Esophagus mucosa (tissue), 1 donor: ENCODE data around the gene ACVR1B. TPM values are rescaled to one million over a fixed set of nuclear protein-coding genes. Genes with fewer than 3 reads are reported as not detected.
"Not testable (repeated sequence)": the region's sequence is repeated elsewhere in the genome, so short reads cannot be mapped to it uniquely, and the experiment has no call there.

ENCODE experiments used
- ATAC-seq: fragments of 200-7000 bp; cut with Tn5 transposase; one replicate; pipeline ENCODE4 v1.9.1; 2020
- total RNA-seq: library from RNA; stranded (reverse); gene quantifications from one replicate; pipeline ENCODE4 v1.2.4, GENCODE V29; 2023
- donor health status: DM: yes; HTN: yes; CAD: no.

Gene ACVR1B
- total RNA-seq, 1 donor from 2014 or later = 19.2 TPM

DNA sequence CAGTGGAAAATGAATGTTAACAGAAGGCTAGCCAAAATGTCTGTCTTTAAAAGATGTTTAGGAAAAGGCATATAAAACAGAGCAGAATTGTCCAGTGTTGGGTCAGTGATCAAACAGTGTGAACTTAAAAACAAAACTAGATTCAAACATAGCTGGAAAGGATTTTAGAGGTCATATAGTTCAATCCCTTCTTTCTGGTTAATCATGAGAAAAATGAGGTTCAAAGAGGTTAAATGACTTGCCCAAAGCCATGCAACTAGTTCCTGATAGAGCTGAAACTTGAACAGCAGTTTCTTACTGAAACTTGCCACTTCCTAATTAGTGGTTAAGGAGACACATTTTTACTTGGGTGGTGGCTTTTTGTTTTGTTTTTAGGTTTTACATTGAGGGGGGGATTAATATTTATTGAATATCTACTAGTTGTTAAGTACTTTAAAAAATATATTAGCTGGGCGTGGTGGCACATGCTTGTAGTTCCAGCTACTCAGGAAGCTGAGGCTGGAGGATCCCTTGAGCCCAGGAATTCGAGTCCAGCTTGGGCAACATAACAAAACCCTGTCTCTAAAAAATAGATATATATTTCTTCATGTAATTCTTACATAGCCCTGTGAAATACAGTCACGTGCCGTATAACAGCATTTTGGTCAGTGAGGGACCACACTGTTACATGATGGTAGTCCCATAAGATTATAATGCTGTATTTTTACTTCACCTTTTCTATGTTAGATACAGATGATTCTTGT, 20.4 kb downstream of the ACVR1B start:
- ATAC-seq = no peak

DNA sequence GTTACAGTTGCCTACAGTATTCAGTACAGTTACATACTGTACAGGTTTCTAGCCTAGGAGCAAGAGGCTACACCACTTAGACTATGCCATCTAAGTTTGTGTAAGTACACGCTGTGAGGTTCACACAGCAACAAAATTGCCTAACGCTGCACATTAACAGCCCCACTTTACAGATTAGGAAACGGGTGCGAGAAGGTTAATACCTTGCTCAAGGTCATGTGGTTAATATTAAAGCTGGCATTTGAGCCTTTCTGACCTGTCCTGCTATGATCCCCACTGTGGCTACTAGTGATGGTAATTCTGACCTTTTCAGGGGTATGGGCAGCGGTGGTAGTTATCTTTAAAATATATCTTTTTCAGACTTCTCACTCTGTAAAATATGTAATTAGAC, 20.9 kb downstream of the ACVR1B start:
- peak; percentile 2 for ATAC-seq

DNA sequence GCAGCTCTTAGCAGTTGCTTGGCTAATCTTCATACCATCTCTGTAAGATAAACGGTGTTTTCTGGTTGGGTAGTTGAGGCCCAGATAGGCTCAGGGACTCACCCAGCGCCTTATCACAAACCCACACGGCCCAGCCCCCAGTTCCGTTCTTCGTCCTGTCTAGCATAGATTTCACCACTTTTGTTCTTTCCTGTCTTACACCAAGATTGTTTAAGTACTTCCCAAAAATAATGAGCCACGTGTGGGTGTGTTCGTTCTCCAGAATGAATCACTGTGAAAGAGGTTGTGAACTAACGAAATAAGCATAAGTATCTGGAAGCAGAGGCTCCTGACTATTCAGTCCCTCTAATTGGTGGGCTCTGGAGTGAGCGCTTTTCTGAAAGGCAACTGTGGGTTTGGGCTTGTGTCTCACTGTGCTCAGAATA, 21.4 kb downstream of the ACVR1B start:
- peak; percentile 59 for ATAC-seq

DNA sequence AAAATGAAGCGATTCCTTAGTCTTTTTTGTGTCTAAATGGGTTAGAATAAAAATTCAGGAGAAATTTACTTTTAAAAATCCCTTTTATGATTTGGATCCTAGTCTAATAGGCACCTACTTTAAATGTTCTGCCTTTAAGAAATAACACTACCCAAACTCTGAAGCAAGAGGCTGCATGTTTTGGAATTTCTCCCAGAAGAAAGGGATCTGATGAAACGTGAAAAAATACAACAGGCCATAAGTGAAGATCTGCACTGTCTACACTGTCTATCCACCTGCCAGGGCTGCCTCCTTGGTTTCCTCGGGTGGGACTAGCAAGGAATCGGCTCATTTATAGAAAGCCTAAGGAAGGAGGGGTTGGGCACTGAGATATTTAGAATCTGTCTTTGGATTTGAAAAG, 22.1 kb downstream of the ACVR1B start:
- ATAC-seq = no peak

DNA sequence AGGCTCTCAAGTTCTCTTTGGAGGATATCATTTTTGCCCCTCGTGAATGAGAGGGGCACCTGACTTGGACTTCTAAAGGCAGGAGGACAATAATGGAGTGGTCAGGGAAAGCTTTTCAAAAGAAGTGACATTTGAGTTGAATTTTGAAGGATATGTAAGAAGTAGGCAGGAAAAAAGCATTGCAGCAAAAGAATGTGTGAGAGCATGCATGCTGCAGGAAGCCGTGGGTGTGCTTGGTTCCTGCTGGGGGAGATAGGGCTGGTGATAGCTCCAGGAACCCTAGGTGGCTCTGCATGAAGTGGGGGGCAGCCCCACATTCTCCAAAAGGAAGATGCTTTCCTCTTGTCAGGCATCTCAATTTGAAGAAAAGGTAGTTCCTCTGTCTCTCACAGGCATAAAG, 23.1 kb downstream of the ACVR1B start:
- no peak for ATAC-seq

DNA sequence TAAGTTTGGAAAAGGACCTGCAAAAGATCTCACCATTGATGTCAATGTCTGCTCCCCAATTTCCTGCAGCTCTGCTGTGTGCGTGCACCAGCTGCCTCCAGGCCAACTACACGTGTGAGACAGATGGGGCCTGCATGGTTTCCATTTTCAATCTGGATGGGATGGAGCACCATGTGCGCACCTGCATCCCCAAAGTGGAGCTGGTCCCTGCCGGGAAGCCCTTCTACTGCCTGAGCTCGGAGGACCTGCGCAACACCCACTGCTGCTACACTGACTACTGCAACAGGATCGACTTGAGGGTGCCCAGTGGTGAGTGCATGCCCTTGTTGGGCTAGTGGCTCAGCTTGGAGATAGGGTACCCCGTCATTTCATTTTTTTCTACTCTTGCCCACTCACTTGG, 23.7 kb downstream of the ACVR1B start:
- ATAC-seq = no peak

DNA sequence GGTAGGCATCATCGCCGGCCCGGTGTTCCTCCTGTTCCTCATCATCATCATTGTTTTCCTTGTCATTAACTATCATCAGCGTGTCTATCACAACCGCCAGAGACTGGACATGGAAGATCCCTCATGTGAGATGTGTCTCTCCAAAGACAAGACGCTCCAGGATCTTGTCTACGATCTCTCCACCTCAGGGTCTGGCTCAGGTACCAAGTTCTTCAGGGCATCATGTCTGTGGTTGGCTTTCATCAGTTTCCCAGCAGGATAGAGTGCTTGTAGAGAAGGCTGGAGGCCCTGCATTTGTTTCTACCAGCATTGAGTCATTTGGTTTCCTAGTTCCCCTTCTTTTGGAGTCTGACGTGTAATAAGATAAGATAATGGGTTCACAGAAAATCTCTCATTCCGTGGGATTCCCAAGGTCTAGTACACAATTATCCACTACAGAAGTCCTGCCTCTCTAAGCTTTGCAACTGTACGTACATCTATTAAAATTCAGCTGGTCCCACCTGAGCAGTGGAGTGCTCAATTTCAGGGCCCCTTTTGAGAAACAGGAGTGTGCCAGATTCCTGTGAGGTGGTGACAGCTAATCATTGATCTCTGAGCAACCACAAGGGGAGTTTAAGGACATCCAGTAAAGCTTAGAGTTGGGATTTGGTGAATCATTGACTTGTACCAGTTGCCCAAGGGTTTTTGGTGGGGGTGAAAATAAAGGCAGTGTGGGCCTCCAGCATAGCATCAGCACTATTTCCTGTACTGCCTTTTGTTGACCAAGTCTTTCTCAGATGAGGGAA, 25.1 kb downstream of the ACVR1B start:
- no peak for ATAC-seq

DNA sequence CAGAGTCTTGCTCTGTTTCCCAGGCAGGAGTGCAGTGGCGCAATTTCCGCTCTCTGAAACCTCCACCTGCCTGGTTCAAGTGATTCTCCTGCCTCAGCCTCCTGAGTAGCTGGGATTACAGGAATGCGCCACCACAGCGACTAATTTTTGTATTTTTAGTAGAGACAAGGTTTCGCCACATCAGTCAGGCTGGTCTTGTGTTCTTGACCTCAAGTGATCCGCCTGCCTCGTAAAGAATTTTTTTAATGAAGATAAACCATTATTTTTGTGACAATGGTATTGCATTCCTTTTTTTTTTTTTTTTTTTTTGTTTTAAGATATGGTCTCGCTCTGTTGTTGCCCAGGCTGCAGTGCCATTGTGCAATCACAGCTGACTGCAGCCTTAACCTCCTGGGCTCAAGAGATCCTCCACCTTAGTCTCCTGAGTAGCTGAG, 25.8 kb downstream of the ACVR1B start:
- ATAC-seq = no peak

DNA sequence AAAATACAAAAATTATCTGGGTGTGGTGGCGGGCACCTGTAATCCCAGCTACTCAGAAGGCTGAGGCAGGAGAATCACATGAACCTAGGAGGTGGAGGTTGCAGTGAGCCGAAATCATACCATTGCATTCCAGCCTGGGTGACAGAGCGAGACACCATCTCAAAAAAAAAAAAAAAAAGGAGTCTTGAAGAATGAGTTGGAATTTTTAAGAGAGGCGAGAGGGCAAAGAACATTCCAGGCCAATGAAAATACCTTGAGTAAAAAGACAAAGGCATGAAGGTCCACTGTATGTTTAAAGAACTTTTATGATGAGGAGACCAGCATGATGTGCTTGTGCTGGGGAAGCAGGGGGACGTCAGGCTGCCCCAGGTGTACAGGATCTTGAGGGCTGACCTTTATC, 27.8 kb downstream of the ACVR1B start:
- not testable (repeated sequence) for ATAC-seq

DNA sequence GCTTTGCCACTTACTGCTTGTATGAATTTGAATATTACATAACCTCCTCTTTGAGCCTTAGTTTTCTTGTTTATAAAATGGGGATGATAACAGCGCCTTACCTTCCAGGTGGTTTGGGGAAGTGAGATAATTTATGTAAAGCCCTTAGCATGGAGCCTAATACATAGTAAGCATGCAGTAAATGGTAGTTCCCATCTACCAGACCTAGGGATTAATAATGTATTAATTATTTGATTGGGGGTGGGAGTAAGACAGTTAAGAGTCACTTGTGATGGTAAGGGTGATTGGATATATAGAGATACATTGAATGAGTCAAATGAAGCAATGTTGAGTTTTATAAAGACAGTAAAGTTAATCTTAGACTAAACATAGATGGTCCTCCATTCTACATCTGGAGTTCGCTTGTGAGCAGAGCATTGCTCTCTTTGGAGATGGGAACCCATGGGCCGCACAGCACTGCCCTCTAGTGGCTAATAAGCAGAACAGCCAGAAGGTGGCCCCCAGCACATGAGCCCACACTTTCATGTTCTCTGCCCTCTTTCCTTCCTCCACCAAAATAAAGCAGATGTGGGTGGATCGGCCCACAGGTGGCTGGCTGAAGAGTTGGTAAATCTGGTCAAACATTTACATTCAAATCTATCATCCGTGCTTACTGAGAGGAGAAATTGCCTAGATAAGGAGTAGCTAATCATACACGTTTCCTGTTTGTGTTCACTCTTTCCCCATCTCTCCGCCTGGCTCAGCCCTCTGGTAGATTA, 28.7 kb downstream of the ACVR1B start:
- peak; percentile 86 for ATAC-seq

DNA sequence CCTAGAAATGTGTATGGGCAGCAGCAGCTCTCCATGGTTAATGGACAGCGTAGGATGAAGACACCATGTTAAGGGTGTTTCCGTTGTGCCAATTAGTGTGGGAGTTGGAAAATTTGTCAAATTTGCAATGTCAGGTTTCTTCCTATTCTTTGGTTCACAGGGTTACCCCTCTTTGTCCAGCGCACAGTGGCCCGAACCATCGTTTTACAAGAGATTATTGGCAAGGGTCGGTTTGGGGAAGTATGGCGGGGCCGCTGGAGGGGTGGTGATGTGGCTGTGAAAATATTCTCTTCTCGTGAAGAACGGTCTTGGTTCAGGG, 29.3 kb downstream of the ACVR1B start:
- ATAC-seq = no peak

DNA sequence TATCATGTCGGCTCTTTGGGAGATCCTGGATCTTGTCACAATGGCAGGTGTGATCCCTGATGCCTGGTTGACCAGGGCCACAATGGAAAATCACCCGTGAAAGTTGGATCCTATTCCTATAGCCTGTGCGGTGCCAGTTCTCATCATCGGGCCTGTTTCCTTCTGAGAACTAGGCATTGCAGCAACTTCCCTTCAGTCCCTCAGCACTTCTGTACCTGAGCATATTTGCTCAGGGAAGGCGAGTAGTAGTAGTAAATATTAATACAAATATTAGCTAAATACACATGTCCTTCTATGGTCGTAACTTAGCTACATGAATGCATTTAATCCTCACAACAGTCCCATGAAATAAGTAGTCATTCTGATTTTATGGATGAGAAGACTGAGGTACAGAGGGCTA, 33.2 kb downstream of the ACVR1B start:
- no peak for ATAC-seq

DNA sequence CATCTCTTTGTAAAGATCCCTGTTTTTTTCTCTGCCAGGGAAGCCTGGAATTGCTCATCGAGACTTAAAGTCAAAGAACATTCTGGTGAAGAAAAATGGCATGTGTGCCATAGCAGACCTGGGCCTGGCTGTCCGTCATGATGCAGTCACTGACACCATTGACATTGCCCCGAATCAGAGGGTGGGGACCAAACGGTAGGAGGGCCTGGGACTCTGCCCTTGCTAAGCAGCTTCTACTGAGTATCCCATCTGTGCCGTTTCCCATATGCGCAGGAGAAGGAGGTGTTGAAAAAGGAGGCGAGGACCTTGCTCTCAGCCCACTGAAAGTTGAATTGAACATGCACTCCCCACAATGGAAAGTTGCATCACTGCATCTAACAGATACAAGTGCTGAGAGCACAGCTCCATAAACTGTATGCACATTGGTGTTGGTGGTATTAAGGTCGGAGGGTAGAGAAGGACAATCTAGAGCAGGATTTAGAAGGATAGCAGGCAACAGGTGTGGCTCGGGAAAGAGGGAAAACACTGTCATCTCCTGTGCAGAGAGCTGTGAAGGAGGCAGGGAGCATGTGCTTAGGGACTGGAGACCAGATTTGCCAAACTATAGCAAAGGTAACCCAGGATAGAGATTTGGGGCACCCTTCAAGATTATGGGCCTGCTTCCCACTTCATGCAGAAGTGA, 33.8 kb downstream of the ACVR1B start:
- ATAC-seq = no peak

DNA sequence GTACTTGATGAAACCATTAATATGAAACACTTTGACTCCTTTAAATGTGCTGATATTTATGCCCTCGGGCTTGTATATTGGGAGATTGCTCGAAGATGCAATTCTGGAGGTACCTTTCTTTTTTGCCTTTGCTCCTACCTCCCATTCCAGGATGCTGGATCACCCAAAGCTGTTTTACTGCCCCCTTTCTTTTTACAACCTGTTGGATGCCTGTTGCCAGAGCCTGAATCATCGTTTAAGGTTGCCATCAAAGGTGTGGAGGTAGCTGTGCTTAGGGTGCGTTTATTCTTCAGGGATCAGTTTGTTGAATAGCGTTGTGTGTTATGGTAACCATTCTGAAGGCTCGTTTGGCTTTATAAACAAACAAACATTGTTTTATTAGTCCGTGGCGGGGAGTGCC, 35.3 kb downstream of the ACVR1B start:
- no peak for ATAC-seq

DNA sequence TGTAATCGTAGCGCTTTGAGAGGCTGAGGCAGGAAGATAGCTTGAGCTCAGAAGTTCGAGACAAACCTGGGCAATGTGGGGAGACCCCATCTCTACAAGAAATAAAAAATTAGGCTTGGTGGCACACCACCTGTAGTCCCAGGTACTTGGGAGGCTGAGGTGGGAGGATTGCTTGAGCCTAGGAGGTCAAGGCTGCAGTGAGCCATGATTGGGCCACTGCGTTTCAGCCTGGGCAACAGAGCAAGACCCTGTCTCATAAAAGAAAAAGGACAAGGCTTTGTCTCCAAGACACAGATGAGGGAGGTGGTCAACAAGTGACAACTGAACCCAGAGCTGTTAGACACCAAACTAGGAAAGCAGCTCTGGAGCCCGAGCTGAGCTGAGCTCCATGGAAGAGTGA, 40.7 kb downstream of the ACVR1B start:
- ATAC-seq = no peak

DNA sequence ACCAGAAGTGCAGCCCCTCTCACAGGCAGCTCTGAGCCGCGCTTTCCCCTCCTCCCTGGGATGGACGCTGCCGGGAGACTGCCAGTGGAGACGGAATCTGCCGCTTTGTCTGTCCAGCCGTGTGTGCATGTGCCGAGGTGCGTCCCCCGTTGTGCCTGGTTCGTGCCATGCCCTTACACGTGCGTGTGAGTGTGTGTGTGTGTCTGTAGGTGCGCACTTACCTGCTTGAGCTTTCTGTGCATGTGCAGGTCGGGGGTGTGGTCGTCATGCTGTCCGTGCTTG, 43.0 kb downstream of the ACVR1B start:
- no peak for ATAC-seq

DNA sequence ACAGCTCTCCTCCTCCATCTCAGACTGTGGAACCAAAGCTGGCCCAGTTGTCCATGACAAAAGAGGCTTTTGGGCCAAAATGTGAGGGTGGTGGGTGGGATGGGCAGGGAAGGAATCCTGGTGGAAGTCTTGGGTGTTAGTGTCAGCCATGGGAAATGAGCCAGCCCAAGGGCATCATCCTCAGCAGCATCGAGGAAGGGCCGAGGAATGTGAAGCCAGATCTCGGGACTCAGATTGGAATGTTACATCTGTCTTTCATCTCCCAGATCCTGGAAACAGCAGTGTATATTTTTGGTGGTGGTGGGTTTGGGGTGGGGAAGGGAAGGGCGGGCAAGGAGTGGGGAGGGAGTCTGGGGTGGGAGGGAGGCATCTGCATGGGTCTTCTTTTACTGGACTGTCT, 43.5 kb downstream of the ACVR1B start:
- ATAC-seq = no peak

DNA sequence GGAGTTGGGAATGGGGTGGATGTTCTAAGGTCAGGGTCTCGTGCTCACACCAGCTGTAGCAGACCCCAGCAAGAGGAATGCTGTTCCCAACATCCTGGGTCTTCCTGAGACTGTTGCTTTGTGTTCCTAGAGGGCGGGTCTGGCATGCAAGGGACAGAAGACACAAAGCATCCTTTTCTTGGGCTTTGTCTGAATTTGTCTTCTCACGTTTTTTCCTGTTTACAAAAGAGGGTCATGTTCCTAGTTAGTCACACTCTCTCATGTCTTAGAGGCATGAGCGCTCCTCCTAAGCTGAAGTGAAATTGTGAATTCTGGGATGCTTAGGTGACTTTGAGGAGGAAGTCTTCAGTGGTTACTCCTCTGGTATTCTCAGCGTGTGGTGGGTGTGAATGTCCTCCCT, 45.6 kb downstream of the ACVR1B start:
- no peak for ATAC-seq

DNA sequence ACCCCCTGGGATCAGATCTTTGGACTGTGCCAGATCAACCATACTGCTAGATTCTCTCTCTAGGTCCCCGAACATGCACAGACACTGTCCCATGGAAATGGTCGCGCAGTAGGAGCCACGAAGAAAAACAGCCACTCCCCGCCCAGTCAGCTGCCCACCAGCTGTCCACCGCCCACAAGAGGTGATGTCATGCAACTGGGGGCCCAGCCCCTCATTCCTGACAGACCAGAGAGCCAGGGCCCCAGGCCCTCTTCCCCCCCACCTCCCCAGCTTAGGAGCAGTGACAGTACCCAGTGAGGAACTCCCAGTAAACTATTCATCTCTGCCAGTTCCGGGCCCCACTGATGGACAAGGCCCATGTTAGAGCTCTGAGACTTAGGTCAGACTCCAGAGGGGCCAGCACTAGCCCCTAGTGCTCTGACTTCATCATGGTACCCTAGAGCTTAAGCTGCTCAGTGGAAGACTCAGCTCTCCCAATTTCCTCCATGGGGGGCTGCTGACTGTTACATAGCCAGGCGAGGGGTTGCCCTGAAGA, 51.6 kb downstream of the ACVR1B start:
- ATAC-seq = no peak

DNA sequence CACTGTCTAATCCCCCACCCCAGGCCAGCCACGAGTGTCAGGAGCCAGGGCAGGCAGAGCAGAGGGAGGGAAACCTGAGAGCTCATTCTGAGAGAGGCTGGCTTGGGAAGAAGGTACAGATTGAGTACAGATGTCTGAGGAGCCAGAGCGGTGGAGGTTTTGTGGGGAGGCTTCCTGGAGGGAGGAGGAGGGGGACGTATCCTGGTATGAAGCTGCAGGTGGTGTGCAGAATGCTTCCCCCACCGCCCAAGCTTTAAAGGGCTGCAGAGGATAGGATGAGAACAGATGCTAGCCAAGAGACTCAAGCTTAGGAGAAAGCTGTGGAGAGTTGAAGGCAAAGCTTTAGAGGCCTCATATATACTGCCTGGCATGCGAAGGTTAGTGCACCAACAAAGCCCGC, 52.1 kb downstream of the ACVR1B start:
- ATAC-seq = no peak

DNA sequence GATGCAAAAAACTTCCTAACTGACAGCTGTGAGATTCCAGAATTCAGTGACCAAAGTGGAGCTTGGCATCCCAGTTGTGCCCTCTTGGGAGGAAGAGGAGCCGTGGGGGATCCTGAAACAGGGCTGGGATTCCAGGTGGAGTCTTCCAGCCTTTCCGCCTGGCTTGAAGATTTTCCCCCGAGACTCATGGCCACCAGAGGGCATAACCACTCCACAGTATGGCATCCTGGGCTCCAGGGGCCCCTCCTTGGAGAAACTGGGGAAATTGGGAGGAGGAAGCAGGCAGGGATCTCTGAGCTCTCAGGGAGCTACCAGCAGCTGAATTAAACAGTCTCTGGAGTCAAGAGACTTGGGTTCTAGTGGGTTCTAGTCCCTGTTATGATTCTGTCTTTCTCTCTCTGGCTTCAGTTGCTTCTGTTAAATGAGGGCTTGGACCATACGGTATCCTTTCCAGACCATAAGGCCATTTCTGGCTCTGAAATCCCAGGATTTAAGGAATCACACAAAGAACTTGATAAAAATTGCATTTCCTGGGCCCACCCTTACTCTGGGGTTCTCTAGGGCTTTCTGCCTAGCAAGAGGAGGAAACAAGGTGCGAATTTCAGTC, 52.6 kb downstream of the ACVR1B start:
- no peak for ATAC-seq

DNA sequence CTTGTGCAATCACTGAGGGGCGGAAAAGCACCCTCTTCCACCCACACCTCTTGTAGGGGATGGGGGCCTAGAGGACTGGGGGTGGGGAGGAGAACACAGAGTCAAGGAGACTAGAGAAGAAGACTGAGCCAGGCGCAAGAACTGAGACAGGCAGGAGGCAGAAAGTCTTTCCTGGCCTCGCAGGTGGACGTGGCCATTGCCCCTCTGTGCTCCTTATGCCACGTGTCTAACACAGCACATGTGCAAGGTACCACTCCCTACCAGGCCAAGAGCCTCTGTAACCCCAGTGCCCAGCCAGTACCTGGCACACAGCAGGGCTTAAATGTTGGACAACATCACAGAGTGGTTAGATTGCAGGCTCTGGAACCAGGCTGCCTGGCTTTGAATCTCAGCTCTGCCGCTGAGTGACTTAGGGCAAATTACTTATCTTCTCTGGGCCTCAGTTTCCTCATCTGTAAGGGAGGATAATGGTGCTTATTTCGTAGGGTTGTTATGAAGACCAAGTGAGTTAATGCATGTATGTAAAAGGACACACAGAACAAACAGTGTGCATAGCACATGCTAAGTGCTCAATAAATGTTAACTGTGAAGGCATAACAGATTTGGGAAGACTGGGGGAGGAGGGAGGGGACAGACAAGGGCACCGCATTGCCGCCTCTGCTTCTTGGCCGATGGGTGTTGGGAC, 53.9 kb downstream of the ACVR1B start:
- no peak for ATAC-seq
